Skeletal muscle cell (primary cell): ENCODE measurements around the gene PAX1.

Source experiments
- DNase-seq: peaks from one replicate; pipeline ENCODE4 v3.0.0-alpha.2; 2010; ENCODE audit warnings: low read depth
- H3K4me3 ChIP-seq: 2 replicates; pipeline ENCODE4 v1.5.1; 2011; ENCODE audit warnings: low read depth, mild to moderate bottlenecking, control low read depth, low read length, moderate library complexity

PAX1 gene

DNA sequence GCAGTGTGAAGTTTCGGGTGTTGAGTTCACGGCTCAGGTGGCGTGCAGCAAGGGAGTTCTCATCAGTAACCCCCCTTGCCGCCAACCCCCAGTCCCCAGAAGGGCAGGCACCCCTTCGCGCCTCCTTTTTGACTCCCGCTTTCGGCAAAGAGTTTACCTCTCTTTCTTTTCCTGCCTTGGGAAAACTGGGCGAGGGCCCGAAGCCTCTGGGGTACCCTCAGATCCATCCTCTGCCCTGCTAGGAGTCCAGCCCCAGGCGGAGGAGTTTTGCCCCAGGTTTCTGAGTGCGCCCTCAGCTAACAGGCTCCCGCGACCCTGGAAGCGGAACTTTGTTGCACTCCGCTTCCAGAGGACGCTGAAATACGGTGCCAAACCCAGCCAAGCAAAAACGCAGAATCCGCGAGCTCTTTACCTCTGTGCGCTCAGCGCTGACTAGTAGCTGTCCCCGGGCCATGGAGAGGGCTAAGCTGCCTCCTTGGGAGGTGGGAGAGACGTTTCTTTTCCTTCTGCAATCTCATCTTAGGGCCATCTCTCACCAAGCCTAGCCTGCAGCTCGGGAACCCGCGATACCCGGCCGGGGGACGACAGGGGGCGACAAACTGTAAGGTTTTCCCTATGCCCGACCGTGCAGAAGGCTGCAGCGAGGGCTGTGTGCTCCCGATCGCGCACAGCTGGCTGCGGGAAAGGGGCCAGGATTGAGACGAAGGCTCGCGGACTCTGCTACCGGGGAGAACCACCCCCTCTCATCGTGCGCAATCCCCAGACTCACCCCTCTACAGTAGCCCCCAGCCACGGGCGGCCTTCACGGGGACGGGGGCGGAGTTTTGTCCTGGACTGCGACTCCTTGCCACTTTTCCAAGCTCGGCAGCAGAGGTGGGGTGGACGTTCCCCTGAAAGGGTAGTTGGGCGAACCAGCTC lies 2.7 kb upstream of the PAX1 start:
- no peak for DNase-seq
- no peak overlapping the region for H3K4me3 ChIP-seq

- DNase-seq, result no peak
- H3K4me3 ChIP-seq, result no peak overlapping the region
These were observed 1.6 kb upstream of the PAX1 start for GRCh38 chr20:21703717-21704407.

DNA sequence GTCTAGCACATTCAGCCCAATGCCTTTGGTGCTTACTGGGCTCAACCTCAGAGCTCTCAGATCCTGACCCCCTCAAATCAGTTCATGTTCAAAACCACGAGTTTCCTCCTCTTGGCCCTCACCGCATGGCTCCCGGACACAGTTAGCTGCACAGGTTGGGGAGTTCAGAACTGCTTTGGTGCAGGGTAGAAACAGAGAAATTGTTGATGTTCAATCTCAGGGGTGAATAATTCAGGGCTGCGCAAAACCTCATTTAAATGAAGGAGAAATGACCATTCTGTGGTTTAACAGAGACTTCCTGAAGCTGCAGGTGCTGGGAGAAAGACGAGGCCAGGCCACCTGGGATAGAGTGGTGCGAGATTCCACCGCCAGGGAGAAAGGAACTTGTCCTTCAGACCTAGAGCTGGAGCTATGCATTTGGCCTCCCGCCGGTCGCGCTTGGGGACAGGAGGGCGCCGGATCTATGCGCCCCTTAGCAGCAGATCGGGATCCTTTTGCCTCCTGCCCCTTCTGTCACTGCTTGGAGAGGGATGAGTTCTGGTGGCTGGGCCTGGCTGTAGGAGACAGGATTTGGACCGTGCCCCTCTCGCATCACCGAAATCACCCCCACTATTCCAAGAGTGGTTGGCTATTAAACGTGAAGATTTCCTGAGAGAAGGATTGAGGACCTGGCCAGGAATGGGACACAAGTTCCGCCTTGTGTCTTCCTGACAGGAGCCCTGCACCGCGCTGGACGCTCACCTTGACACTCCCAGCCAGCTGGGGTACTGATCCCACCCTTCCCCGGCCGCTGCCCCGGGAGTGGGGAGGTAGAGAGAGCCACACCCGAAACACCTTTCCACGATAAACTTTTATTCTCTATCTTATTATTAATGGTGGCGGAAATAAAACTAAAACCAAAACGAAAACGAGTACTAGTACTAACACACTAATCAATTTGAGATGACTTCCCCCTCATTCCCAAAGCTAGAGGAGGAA lies 767 bp upstream of the PAX1 start:
- no peak for DNase-seq
- no peak overlapping the region for H3K4me3 ChIP-seq

DNA sequence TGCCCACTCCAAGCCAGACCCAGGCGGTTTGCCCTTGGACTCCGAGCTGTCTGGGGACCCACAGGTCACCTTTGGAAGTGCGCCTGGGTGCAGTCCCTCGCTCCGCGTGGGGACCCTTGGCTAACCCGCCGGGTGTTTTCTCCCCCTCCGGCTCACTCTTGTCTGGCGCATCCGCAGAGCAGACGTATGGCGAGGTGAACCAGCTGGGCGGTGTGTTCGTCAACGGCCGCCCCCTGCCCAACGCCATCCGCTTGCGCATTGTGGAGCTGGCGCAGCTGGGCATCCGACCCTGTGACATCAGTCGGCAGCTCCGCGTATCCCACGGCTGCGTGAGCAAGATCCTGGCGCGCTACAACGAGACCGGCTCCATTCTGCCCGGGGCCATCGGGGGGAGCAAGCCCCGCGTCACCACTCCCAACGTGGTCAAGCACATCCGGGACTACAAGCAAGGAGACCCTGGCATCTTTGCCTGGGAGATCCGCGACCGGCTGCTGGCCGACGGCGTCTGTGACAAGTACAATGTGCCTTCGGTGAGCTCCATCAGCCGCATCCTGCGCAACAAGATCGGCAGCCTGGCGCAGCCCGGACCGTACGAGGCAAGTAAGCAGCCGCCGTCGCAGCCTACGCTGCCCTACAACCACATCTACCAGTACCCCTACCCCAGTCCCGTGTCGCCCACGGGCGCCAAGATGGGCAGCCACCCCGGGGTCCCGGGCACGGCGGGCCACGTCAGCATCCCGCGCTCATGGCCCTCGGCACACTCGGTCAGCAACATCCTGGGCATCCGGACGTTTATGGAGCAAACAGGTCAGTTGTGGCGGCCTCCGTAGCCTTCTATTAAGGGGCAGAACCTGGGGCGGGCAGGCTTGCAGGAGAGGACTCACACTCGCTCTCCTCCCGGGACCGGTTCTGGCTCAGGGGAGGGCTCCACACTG lies 1.1 kb downstream of the PAX1 start:
- no peak for DNase-seq

GRCh38 chr20:21707267-21707666 lies 1.8 kb downstream of the PAX1 start:
- H3K4me3 ChIP-seq, result no peak overlapping the region
- DNase-seq, result no peak

More for the DNA sequence above, 1.1 kb downstream of the PAX1 start:
- no peak overlapping the region for H3K4me3 ChIP-seq

- no peak overlapping the region for H3K4me3 ChIP-seq
- no peak for DNase-seq
These were observed 2.7 kb downstream of the PAX1 start for GRCh38 chr20:21707999-21708737.

GRCh38 chr20:21708738-21709534 lies 3.5 kb downstream of the PAX1 start:
- no peak for DNase-seq
- no peak overlapping the region for H3K4me3 ChIP-seq

DNA sequence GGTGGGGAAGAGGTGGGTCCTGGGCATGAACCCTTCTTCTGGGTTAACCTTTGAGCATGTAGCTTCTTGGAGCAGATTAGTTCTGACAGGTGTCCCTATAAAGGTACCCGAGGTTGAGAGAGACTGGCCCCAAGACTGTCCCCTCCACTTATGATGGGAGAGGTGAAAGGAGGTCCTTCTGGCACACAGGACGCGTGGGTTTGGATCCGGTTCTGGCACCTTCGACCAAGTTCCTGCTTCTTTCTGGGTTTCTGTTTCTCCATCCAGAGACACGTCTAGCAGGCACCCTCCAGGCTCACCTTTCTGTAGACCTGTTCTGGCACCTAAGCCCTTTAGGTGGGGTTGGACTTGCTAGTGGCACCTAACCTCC lies 4.1 kb downstream of the PAX1 start:
- no peak for DNase-seq
- no peak overlapping the region for H3K4me3 ChIP-seq

GRCh38 chr20:21710341-21710740 lies 4.9 kb downstream of the PAX1 start:
- H3K4me3 ChIP-seq, result no peak overlapping the region
- no peak for DNase-seq

DNA sequence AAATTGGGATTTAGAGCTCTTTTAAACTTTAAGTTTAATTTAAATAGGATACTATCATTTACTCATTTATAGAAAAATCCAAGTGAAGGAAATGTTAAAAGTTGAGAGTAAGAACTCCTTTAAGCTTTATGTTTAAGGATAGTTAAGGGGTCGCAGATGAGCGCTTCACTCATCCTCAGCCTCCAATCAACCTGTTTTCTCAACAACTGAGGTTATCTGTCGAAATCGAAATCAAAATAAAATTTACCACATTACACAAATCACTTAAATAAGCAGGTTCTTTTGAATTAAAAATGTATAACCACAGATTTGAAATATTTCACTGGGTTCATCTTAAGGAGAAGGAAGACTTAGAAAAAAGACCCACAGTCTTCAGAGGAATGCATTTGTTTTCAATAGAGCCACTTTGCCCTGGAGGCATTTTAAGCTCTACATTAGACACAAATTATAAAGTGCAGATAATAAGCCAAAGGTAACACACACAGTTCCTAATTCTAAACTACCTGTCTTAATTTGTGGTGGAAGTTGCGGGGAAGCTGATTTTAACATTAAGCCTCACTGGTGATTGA lies 5.5 kb downstream of the PAX1 start:
- H3K4me3 ChIP-seq, result no peak overlapping the region
- no peak for DNase-seq

- no peak for DNase-seq
- H3K4me3 ChIP-seq, result no peak overlapping the region
These were observed 7.1 kb downstream of the PAX1 start for GRCh38 chr20:21712443-21713059.

GRCh38 chr20:21713470-21713869 lies 8.0 kb downstream of the PAX1 start:
- no peak overlapping the region for H3K4me3 ChIP-seq
- DNase-seq, result no peak

DNA sequence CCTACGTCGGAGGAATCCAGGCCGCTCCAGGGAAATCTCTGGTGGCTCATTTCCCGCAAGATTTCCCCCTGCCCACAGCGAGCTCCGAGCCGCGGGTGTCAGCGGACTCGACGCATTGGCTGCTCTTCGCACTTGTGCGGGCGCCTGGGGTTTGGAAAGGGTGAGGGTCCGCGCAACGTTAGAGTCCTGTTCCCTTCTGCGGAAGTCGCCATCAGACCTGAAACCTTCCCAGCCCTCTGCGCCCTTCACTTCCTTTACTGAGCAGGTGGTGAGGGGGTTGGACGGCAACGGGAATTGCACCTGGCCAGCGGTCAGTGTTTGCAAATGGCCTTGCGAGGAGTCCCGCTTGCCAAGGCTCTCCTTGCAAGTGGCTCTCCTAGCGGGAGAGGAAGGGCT lies 8.4 kb downstream of the PAX1 start:
- no peak for DNase-seq
- no peak overlapping the region for H3K4me3 ChIP-seq

DNA sequence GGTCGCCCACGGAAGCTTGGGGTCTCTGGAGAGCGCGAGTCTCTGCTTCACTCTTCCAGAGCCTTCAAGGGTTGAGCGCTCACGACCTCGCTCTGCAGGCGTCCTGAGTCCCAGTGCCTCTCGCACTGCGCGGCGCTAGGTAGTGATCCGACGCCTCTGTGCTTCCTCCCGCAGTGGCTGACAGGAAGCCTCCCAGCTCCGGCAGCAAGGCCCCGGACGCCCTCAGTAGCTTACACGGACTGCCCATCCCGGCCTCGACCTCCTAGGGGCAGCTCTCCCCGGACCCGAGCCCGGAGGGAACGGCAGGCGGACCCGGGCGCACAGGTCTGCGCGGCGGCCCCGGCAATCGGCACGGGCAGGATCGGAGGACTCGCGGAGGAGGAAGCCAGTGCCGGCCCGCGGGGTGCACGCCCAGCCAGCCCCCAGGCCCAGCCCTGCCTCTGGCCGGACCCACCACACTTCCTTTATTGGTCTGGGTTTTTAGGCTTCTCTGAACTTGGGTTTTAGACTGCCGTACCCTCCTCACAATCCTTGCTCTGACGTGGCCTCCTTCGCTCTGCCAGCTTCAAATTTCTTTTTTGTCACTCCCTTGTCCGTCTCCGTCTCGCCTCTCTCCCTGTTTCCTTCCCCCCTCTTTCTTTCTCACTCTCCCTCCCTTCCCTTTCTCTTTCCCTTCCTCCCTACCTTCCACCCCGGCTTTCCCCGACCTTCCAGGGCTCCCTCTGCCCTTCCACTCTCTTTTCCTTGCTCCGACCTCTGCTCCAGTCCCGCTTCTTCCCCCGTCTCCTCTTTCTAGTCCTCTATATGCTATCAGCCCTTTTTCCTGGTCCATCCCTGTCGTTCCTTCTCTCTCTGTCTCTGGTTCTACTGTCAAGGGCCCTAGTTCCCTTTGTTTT lies 9.1 kb downstream of the PAX1 start:
- no peak for DNase-seq
- H3K4me3 ChIP-seq, result no peak overlapping the region

DNA sequence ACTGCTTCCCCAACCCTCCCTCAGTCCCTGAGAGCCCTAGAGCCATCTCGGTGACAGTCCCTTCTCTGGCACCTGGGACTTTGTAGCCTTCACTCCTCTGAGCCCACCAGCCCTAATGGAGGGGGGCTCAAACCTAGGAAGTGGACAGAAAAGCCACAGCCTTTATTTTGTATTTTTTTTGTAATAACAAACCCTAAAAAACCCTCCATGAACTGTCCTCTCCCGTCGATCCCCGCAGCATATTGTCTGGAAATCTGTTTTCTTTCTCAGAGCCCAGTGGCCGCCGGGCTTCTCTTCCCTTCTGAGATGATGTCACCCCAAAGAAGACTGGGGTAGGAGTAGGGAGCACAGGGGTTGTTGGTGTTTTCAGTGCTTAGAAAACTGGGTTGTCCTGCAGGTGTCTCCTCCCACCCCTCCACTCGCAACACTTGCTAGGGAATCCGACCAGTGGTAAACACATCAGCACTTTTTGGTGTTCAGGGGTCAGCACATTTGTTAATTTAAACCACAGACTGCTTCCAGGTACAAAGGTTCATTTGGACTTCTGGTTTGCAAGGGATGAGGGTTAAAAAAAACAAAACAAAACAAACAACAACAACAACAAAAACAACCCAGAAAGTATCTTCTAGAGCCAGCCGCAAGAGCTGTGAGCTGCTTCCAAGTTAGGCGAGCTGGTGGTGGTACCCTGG lies 9.9 kb downstream of the PAX1 start:
- no peak overlapping the region for H3K4me3 ChIP-seq
- DNase-seq, result no peak
